ENCODE measurements around the gene CARNS1. TPM values are rescaled to one million over a fixed set of nuclear protein-coding genes. Genes with fewer than 3 reads are reported as not detected.

CARNS1 gene
- polyA plus RNA-seq, 1 of the 3 experiments (the other 2 are of a cell fraction), result 0.23 TPM

- Histone ChIP-seq H3K9me2 (no peaks in the 10 kb centered on the region), H4K20me1 (ENCODE audit: insufficient read depth) (no peaks in the 10 kb centered on the region), H3K9ac (no peak overlapping the region), H3K79me2 (ENCODE audit: insufficient read depth) (no peaks in the 10 kb centered on the region), H3K4me3 (ENCODE audit: low read depth in 2 of 2, low read length in 1 of 2) (no peak overlapping the region), H3K27me3 (ENCODE audit: insufficient read depth) (no peaks in the 10 kb centered on the region), H3K9me3 (no peaks in the 10 kb centered on the region), H3K4me1 (ENCODE audit: control insufficient read depth in 1 of 2, insufficient read depth in 2 of 2, low read depth in 1 of 2, low read length in 1 of 2) (peaks cover 1 to 2% of the 10 kb centered on the region in 2 experiments; a peak in 2 of 4 replicates), H2AFZ (ENCODE audit: low read depth) (no peak overlapping the region), H3K36me3 (replicated peaks in 1 of 2; ENCODE audit: control insufficient read depth in 1 of 2, insufficient read depth in 2 of 2, low read length in 1 of 2) (no peaks in the 10 kb centered on the region), H3K4me2 (no peak overlapping the region), H3K27ac (ENCODE audit: low read depth in 2 of 2, low read length in 1 of 2) (no peak overlapping the region), H3F3A (replicated peaks; ENCODE audit: insufficient read depth) (no peaks in the 10 kb centered on the region)
- peak; percentile 36 for DNase-seq
- CTCF ChIA-PET, result interaction anchor here (0.9 to 1.6 kb wide), 3 partner anchors 14 to 99 kb away, joined by 3 to 4 read pairs (median 3); no protein-coding TSS in a partner anchor
- 63% methylated on average over 8 of the region's 12 CpGs for WGBS (ENCODE audit: low lambda C conversion rate)
- TF ChIP-seq MEF2A (IDR thresholded peaks at IDR 0.05; ENCODE audit: borderline replicate concordance, low read depth), result no peak
- no peak for TF ChIP-seq POLR2AphosphoS5 (IDR thresholded peaks at IDR 0.05; ENCODE audit: low read depth, low read length)
- no peak for TF ChIP-seq IRF3 (IDR thresholded peaks at IDR 0.05; ENCODE audit: low read depth, low read length)
- no peak for TF ChIP-seq ZBTB33 (IDR thresholded peaks at IDR 0.05; ENCODE audit: borderline replicate concordance, low read depth)
- TF ChIP-seq GABPA (IDR thresholded peaks at IDR 0.05; ENCODE audit: low read depth), result no peak
- no peak for TF ChIP-seq EZH2phosphoT487 (IDR thresholded peaks at IDR 0.05; ENCODE audit: borderline replicate concordance, low read depth)
- no peak for TF ChIP-seq ELF1 (IDR thresholded peaks at IDR 0.05)
- TF ChIP-seq TEAD4 (IDR thresholded peaks at IDR 0.05; ENCODE audit: borderline replicate concordance, insufficient read depth), result no peak
- TF ChIP-seq FOSL2 (IDR thresholded peaks at IDR 0.05; ENCODE audit: borderline replicate concordance, low read depth), result no peak
- TF ChIP-seq CHD2 (IDR thresholded peaks at IDR 0.05; ENCODE audit: low read length, partially characterized antibody), result no peak
- TF ChIP-seq CTCF (IDR thresholded peaks at IDR 0.05), result no peak
- no peak for TF ChIP-seq NFIC (IDR thresholded peaks at IDR 0.05; ENCODE audit: borderline replicate concordance)
- no peak for TF ChIP-seq JUND (IDR thresholded peaks at IDR 0.05)
- TF ChIP-seq EP300 (IDR thresholded peaks at IDR 0.05; ENCODE audit: borderline replicate concordance in 1 of 2, low read depth in 1 of 2, low read length in 1 of 2), result no peak
- no peak for TF ChIP-seq REST (IDR thresholded peaks at IDR 0.05; ENCODE audit: low read depth, low read length)
- TF ChIP-seq MXI1 (IDR thresholded peaks at IDR 0.05; ENCODE audit: low read depth, low read length), result no peak
- TF ChIP-seq TCF12 (IDR thresholded peaks at IDR 0.05), result no peak
- POLR2A ChIA-PET, result no interaction called here
These were observed 8.3 kb upstream of the CARNS1 start for GRCh38 chr11:67406969-67407687.
